H9 (cell line): ENCODE measurements around the gene PKNOX2. TPM values are rescaled to one million over a fixed set of nuclear protein-coding genes. Genes with fewer than 3 reads are reported as not detected.

ENCODE experiments used
- DNase-seq: peaks from one replicate; pipeline ENCODE4 v3.0.0-alpha.2; 2017
- H2AFZ ChIP-seq: one replicate; pipeline ENCODE4 v1.6.1; 2013; ENCODE audit warnings: mild to moderate bottlenecking, low read length, control low read depth, moderate library complexity
- H2AK5ac ChIP-seq: 2 replicates; pipeline ENCODE4 v1.6.1; 2013; ENCODE audit warnings: low read length, control low read depth, mixed read lengths; ENCODE audit not compliant: insufficient read length
- H2BK120ac ChIP-seq: one replicate; pipeline ENCODE4 v1.6.1; 2013; ENCODE audit warnings: low read depth, mild to moderate bottlenecking, low read length, control low read depth, inconsistent platforms; ENCODE audit not compliant: poor library complexity, severe bottlenecking
- H2BK12ac ChIP-seq: 2 replicates; pipeline ENCODE4 v1.6.1; 2013; ENCODE audit warnings: low read length, control low read depth, mixed read lengths, low read depth; ENCODE audit not compliant: insufficient read length
- H2BK15ac ChIP-seq: 2 replicates; pipeline ENCODE4 v1.6.1; 2013; ENCODE audit warnings: low read depth, low read length, control low read depth
- H2BK20ac ChIP-seq: one replicate; pipeline ENCODE4 v1.6.1; 2013; ENCODE audit warnings: low read depth, mild to moderate bottlenecking, low read length, control low read depth, inconsistent platforms; ENCODE audit not compliant: poor library complexity, severe bottlenecking
- H2BK5ac ChIP-seq: 2 replicates; pipeline ENCODE4 v1.6.1; 2013; ENCODE audit warnings: low read length, control low read depth, mixed read lengths; ENCODE audit not compliant: insufficient read length
- H3K14ac ChIP-seq: 2 replicates; pipeline ENCODE4 v1.6.1; 2013; ENCODE audit warnings: low read length, control low read depth; ENCODE audit not compliant: insufficient read depth
- H3K18ac ChIP-seq: 2 replicates; pipeline ENCODE4 v1.6.1; 2013; ENCODE audit warnings: low read depth, mild to moderate bottlenecking, mixed read lengths, low read length, control low read depth; ENCODE audit not compliant: insufficient read length
- H3K23ac ChIP-seq: 2 replicates; pipeline ENCODE4 v1.6.1; 2013; ENCODE audit warnings: low read length, control low read depth, mixed read lengths, low read depth; ENCODE audit not compliant: insufficient read length
- H3K23me2 ChIP-seq: 2 replicates; pipeline ENCODE4 v1.6.1; 2013; ENCODE audit warnings: low read depth, mild to moderate bottlenecking, mixed read lengths, low read length, control low read depth; ENCODE audit not compliant: insufficient read length, poor library complexity, severe bottlenecking
- H3K27ac ChIP-seq: 2 replicates; pipeline ENCODE4 v1.5.1; 2013; ENCODE audit warnings: low read length, control low read depth, mixed read lengths, low read depth; ENCODE audit not compliant: insufficient read length
- H3K27me3 ChIP-seq: 2 replicates; pipeline ENCODE4 v1.6.1; 2013; ENCODE audit warnings: low read length, control low read depth, inconsistent platforms; ENCODE audit not compliant: insufficient read depth
- H3K4ac ChIP-seq: 2 replicates; pipeline ENCODE4 v1.6.1; 2013; ENCODE audit warnings: low read depth, mild to moderate bottlenecking, control low read depth, inconsistent platforms, low read length, moderate library complexity
- H3K4me1 ChIP-seq: 2 replicates; pipeline ENCODE4 v1.6.1; 2013; ENCODE audit warnings: low read length, control low read depth, inconsistent platforms; ENCODE audit not compliant: insufficient read depth
- H3K4me2 ChIP-seq: 2 replicates; pipeline ENCODE4 v1.6.1; 2013; ENCODE audit warnings: low read length, control low read depth, mixed read lengths; ENCODE audit not compliant: insufficient read length, insufficient read depth
- H3K56ac ChIP-seq: 2 replicates; pipeline ENCODE4 v1.6.1; 2013; ENCODE audit warnings: low read depth, mild to moderate bottlenecking, mixed read lengths, low read length, control low read depth; ENCODE audit not compliant: insufficient read length
- H3K79me1 ChIP-seq: 2 replicates; pipeline ENCODE4 v1.6.1; 2013; ENCODE audit warnings: low read depth, mild to moderate bottlenecking, moderate library complexity, low read length, control low read depth, inconsistent platforms; ENCODE audit not compliant: insufficient read depth, poor library complexity, severe bottlenecking
- H3K79me2 ChIP-seq: 2 replicates; pipeline ENCODE4 v1.6.1; 2013; ENCODE audit warnings: low read length, control low read depth, inconsistent platforms; ENCODE audit not compliant: insufficient read depth
- H3K9ac ChIP-seq: 2 replicates; pipeline ENCODE4 v1.6.1; 2013; ENCODE audit warnings: low read length, control low read depth, mixed read lengths; ENCODE audit not compliant: insufficient read length; ENCODE audit errors: extremely low read depth
- H3K9me3 ChIP-seq: one replicate; pipeline ENCODE4 v1.6.1; 2013; ENCODE audit warnings: low read depth, low read length, inconsistent platforms; ENCODE audit not compliant: control insufficient read depth
- H3T11ph ChIP-seq: one replicate; pipeline ENCODE4 v1.6.1; 2013; ENCODE audit warnings: mild to moderate bottlenecking, low read length, control low read depth, inconsistent platforms
- H4K20me1 ChIP-seq: one replicate; pipeline ENCODE4 v1.6.1; 2013; ENCODE audit not compliant: control insufficient read depth, insufficient read length, insufficient read depth
- H4K5ac ChIP-seq: 2 replicates; pipeline ENCODE4 v1.6.1; 2013; ENCODE audit warnings: low read depth, mild to moderate bottlenecking, mixed read lengths, low read length, control low read depth; ENCODE audit not compliant: insufficient read length
- H4K8ac ChIP-seq: replicated peaks from 2 replicates; pipeline ENCODE4 v1.6.1; 2013; ENCODE audit warnings: low read length, control low read depth, mixed read lengths, low read depth; ENCODE audit not compliant: insufficient read length
- H4K91ac ChIP-seq: 2 replicates; pipeline ENCODE4 v1.6.1; 2013; ENCODE audit warnings: low read depth, mild to moderate bottlenecking, moderate library complexity, mixed read lengths, low read length, control low read depth; ENCODE audit not compliant: insufficient read length
- H3K27ac Mint-ChIP-seq, 3 experiments: 2 replicates in 2 of 3; 3 replicates in 1 of 3; pipeline ENCODE4 v1.8.0; 2020 to 2021; ENCODE audit warnings: mixed read lengths in 3 of 3, mild to moderate bottlenecking in 1 of 3, moderate library complexity in 1 of 3
- H3K27me3 Mint-ChIP-seq: 2 replicates; pipeline ENCODE4 v1.8.0; 2021; ENCODE audit warnings: low read depth, mild to moderate bottlenecking, moderate library complexity, mixed read lengths
- H3K36me3 Mint-ChIP-seq, 3 experiments: 2 replicates in 2 of 3; 3 replicates in 1 of 3; pipeline ENCODE4 v1.8.0; 2020 to 2021; ENCODE audit warnings: low read depth in 3 of 3, mixed read lengths in 3 of 3; ENCODE audit not compliant: insufficient read depth in 1 of 3
- H3K4me1 Mint-ChIP-seq, 2 experiments: 2 replicates each; pipeline ENCODE4 v1.8.0; 2020; ENCODE audit warnings: mixed read lengths in 2 of 2
- H3K4me3 Mint-ChIP-seq, 2 experiments: 2 replicates in 1 of 2; 3 replicates in 1 of 2; pipeline ENCODE4 v1.8.0; 2020 to 2021; ENCODE audit warnings: mild to moderate bottlenecking in 2 of 2, mixed read lengths in 2 of 2, moderate library complexity in 1 of 2
- H3K9me3 Mint-ChIP-seq, 2 experiments: 2 replicates in 1 of 2; 3 replicates in 1 of 2; pipeline ENCODE4 v1.8.0; 2020; ENCODE audit warnings: mild to moderate bottlenecking in 2 of 2, mixed read lengths in 2 of 2, moderate library complexity in 1 of 2
- WGBS: extraction: QIAGEN DNeasy Blood & Tissue Kit; methylation state at CpG from one replicate; pipeline ENCODE4 v1.1.7; 2013; ENCODE audit warnings: missing lambda C conversion rate, low lambda C conversion rate, mixed read lengths; ENCODE audit not compliant: insufficient read length; ENCODE audit errors: extremely low coverage; 5-methylcytosine and 5-hydroxymethylcytosine counted together
- total RNA-seq: library from RNA; stranded (reverse); gene quantifications from 2 replicates; pipeline ENCODE4 v1.2.1, GENCODE V29; 2021
- TF ChIP-seq, protein P1 (sequence below): fragments of 200-600 bp; sonication (generic); conservative IDR thresholded peaks from 3 replicates; pipeline ENCODE4 v1.8.0; 2021; ENCODE audit warnings: antibody characterized with exemption, mild to moderate bottlenecking

The PKNOX2 gene
- total RNA-seq, 1 experiment from 2014 or later, result 1.3 TPM

DNA sequence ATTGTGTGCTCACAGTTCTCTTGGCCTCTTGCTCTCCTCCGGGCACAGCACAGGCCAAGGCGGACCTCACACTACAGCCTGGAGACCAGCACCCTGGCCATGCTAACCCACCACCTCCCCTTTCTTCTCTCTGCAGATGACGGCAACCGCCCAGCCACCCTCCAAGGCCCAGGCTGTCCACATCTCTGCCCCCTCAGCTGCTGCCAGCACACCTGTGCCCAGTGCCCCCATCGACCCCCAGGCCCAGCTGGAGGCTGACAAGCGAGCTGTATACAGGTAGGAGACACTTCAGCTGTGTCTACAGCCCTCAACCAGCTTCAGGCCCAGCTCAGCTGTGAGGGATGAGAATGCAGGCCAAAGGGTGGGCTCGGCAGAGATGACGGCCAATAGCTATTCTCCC lies 203.2 kb downstream of the PKNOX2 start:
- Histone ChIP-seq H3K14ac (no peak overlapping the region), H2BK15ac (no peak overlapping the region), H2BK12ac (no peak overlapping the region), H3K9me3 (no peaks in the 10 kb centered on the region), H4K5ac (no peak overlapping the region), H4K8ac (no peak overlapping the region), H3K4me1 (peaks cover 23% of the 10 kb centered on the region), H4K20me1 (no peaks in the 10 kb centered on the region), H3K23me2 (peaks cover 12% of the 10 kb centered on the region), H3K4ac (no peak overlapping the region), H3K56ac (no peak overlapping the region), H2AFZ (no peak overlapping the region), H4K91ac (no peak overlapping the region), H3K23ac (no peak overlapping the region), H2BK5ac (no peak overlapping the region), H3K79me1 (no peaks in the 10 kb centered on the region), H2BK20ac (no peak overlapping the region), H3T11ph (no peak overlapping the region), H3K18ac (no peak overlapping the region), H3K79me2 (no peaks in the 10 kb centered on the region), H3K27ac (no peak overlapping the region), H3K9ac (no peak overlapping the region), H3K4me2 (no peak overlapping the region), H2AK5ac (no peak overlapping the region), H2BK120ac (no peak overlapping the region), H3K27me3 (no peaks in the 10 kb centered on the region; the same call in 1 of the 2 replicates)
- no peak for DNase-seq
- no peak overlapping the region for H3K4me3 Mint-ChIP-seq
- TF ChIP-seq, protein P1, sequence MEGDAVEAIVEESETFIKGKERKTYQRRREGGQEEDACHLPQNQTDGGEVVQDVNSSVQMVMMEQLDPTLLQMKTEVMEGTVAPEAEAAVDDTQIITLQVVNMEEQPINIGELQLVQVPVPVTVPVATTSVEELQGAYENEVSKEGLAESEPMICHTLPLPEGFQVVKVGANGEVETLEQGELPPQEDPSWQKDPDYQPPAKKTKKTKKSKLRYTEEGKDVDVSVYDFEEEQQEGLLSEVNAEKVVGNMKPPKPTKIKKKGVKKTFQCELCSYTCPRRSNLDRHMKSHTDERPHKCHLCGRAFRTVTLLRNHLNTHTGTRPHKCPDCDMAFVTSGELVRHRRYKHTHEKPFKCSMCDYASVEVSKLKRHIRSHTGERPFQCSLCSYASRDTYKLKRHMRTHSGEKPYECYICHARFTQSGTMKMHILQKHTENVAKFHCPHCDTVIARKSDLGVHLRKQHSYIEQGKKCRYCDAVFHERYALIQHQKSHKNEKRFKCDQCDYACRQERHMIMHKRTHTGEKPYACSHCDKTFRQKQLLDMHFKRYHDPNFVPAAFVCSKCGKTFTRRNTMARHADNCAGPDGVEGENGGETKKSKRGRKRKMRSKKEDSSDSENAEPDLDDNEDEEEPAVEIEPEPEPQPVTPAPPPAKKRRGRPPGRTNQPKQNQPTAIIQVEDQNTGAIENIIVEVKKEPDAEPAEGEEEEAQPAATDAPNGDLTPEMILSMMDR, result no peak
- no CpG with 5 or more reads among the region's 8 CpGs for WGBS
- H3K27ac Mint-ChIP-seq, result no peak overlapping the region; a peak in 1 of 7 replicates
- H3K4me1 Mint-ChIP-seq, result peaks cover 40 to 42% of the 10 kb centered on the region in 2 experiments
- H3K9me3 Mint-ChIP-seq, result no peaks in the 10 kb centered on the region
- peaks cover 0 to 2% (median 0%) of the 10 kb centered on the region in 3 experiments; a peak in 1 of 7 replicates for H3K36me3 Mint-ChIP-seq
- peaks cover 3% of the 10 kb centered on the region; the same call in 1 of the 2 replicates for H3K27me3 Mint-ChIP-seq
